Heart left ventricle (tissue), 16 donors: ENCODE measurements around the gene SDR9C7. TPM values are rescaled to one million over a fixed set of nuclear protein-coding genes. Genes with fewer than 3 reads are reported as not detected.
"Not testable (repeated sequence)": the region's sequence is repeated elsewhere in the genome, so short reads cannot be mapped to it uniquely, and the experiment has no call there.

Experiments
- ATAC-seq, 4 donors: fragments of 200-7000 bp; cut with Tn5 transposase; one replicate each; pipeline ENCODE4 v1.9.1; 2020 to 2022; ENCODE audit warnings: moderate library complexity in 4 of 4, mild to moderate bottlenecking in 3 of 4, moderate number of reproducible peaks in 1 of 4
- DNase-seq, 5 donors: peaks; one replicate each; pipeline ENCODE4 v3.0.0-alpha.2; 2020
- H3K27ac ChIP-seq, 12 donors: fragments of 200-600 bp; sonication (generic) in 4 of 12; one replicate each; pipeline versions ENCODE4 v1.5.0 to v1.8.0; 2016 to 2022; ENCODE audit warnings: mild to moderate bottlenecking in 2 of 12
- H3K27me3 ChIP-seq, 9 donors: fragments of 200-600 bp; sonication (generic) in 2 of 9; one replicate each; pipeline versions ENCODE4 v1.5.1 to v1.8.0; 2016 to 2022; ENCODE audit warnings: mild to moderate bottlenecking in 3 of 9
- H3K36me3 ChIP-seq, 9 donors: fragments of 200-600 bp; sonication (generic) in 2 of 9; one replicate each; pipeline versions ENCODE4 v1.5.0 to v1.8.0; 2018 to 2022; ENCODE audit warnings: mild to moderate bottlenecking in 2 of 9
- H3K4me1 ChIP-seq, 12 donors: fragments of 200-600 bp; sonication (generic) in 4 of 12; one replicate each; pipeline versions ENCODE4 v1.5.0 to v1.8.0; 2016 to 2022; ENCODE audit warnings: mild to moderate bottlenecking in 3 of 12
- H3K4me3 ChIP-seq, 12 donors: fragments of 200-600 bp; sonication (generic) in 4 of 12; one replicate each; pipeline versions ENCODE4 v1.5.0 to v1.8.0; 2017 to 2022; ENCODE audit warnings: mild to moderate bottlenecking in 9 of 12, moderate library complexity in 4 of 12
- H3K9me3 ChIP-seq, 12 donors: fragments of 200-600 bp; sonication (generic) in 4 of 12; one replicate each; pipeline versions ENCODE4 v1.5.0 to v1.8.0; 2016 to 2022; ENCODE audit warnings: mild to moderate bottlenecking in 1 of 12
- POLR2A ChIP-seq, 2 donors: fragments of 450-650 bp; IDR thresholded peaks; one replicate each; pipeline ENCODE4 v1.6.1; 2017; ENCODE audit warnings: antibody characterized with exemption in 2 of 2, mild to moderate bottlenecking in 2 of 2, moderate library complexity in 2 of 2
- WGBS, 4 donors: extraction: QIAGEN DNeasy Blood & Tissue Kit in 2 of 4; methylation state at CpG; one replicate each; pipeline versions ENCODE4 v1.1.5 to v1.1.7; 2013 to 2018; 5-methylcytosine and 5-hydroxymethylcytosine counted together
- intact Hi-C, 10 donors: fragments of 100-400 bp; cut with DNase I; formaldehyde crosslinking; loops; one replicate each; pipeline versions ENCODE4 v1.11.1 to v1.14.2; 2022
- polyA plus RNA-seq, 2 donors: library from polyadenylated mRNA; stranded (reverse); fragments of 200-250 nt; gene quantifications; one replicate each; pipeline ENCODE4 v1.2.3, GENCODE V29; 2013
- total RNA-seq, 9 donors: library from RNA; depleted of rRNA in 2 of 9; stranded (reverse); fragments of >200 nt in 2 of 9; fragmentation: NEBNext Ultra II Directional in 3 of 9; extraction: Animal tissue kit (Norgen Biotek cat#: 25700) in 3 of 9; gene quantifications; one replicate each; pipeline versions ENCODE4 v1.1.0 to v1.2.4, GENCODE V29; 2016 to 2023
- TF ChIP-seq, protein P1 (sequence below), 12 donors: fragments of 200-600 bp; sonication (generic) in 4 of 12; IDR thresholded peaks; one replicate each; pipeline versions ENCODE4 v1.5.0 to v1.8.0; 2018 to 2022; ENCODE audit warnings: antibody characterized with exemption in 12 of 12, mild to moderate bottlenecking in 5 of 12
- donor health status: ischemic (EF 13 %, LVEDD 7.1; RV severe dilation, severe dysfunction).
- donor health status: healthy with polysubstance abuse.
- donor health status: DM: no; HTN: yes; CAD: no.
- donor health status: DM: no; HTN: no; CAD: no.
- donor health status: ischemic (EF 25% LVEDD 6.9; RV normal size, moderate dysfunction).
- donor health status: ischemic (EF 25% LVEDD 5.7; RV mildly dilated, moderate dysfunction).
- donor health status: healthy.
- donor health status: DM: yes; HTN: yes; CAD: no.
- donor health status: ischemic (EF 35%, LVEDD 5.7; RV mildly dilated, moderate dysfunction).
- donor health status: nonischemic (EF 11% LVEDD 7.7; RV severe dilation, severe dysfunction).
- donor health status: DM: yes; HTN: yes; CAD: no.
- donor health status: PGD.
- donor health status: ischemic (EF 29% LVEDD 5.4; RV normal size, mild dysfunction).
- donor health status: nonischemic (EF 23%, LVEDD 6.1; RV moderate dilation, normal function).

Gene SDR9C7
- total and polyA plus RNA-seq, 11 donors: 0.12 to 0.27 (median 0.20) TPM; not detected in 8

DNA sequence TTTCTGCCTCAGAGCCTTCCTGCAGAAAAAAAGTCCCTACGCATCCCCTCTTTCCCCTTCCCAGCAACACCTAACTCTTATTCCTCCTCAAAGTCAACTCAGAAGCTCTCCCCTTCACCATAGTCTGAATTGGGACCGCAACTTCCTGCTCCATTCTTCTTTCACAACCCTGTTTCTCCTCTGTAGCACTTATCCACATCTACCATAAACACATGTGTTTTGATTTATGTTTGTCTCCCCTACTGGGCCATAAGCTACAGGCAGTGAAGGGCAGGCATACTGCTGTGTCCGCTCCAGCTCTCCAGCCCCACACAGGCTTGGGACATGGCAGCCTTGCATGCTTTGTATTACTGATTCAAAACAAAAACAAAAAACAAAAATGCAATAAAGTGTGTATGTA lies 5.9 kb downstream of the SDR9C7 start:
- WGBS, 4 donors: 77 to 89% (median 83%) methylated on average over 3 of the region's 3 CpGs
- intact Hi-C loops: no loop called here
- Histone ChIP-seq H3K27me3 (no peaks in the 10 kb centered on the region), H3K4me3 (no peak overlapping the region), H3K4me1 (peaks cover 0 to 20% (median 0%) of the 10 kb centered on the region in 12 donors), H3K36me3 (no peaks in the 10 kb centered on the region), H3K27ac (no peak overlapping the region), H3K9me3 (no peaks in the 10 kb centered on the region)
- ATAC-seq: no peak
- DNase-seq: no peak
- TF ChIP-seq POLR2A (IDR thresholded peaks at IDR 0.05): no peak
- TF ChIP-seq, protein P1, sequence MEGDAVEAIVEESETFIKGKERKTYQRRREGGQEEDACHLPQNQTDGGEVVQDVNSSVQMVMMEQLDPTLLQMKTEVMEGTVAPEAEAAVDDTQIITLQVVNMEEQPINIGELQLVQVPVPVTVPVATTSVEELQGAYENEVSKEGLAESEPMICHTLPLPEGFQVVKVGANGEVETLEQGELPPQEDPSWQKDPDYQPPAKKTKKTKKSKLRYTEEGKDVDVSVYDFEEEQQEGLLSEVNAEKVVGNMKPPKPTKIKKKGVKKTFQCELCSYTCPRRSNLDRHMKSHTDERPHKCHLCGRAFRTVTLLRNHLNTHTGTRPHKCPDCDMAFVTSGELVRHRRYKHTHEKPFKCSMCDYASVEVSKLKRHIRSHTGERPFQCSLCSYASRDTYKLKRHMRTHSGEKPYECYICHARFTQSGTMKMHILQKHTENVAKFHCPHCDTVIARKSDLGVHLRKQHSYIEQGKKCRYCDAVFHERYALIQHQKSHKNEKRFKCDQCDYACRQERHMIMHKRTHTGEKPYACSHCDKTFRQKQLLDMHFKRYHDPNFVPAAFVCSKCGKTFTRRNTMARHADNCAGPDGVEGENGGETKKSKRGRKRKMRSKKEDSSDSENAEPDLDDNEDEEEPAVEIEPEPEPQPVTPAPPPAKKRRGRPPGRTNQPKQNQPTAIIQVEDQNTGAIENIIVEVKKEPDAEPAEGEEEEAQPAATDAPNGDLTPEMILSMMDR (IDR thresholded peaks at IDR 0.05): no peak

DNA sequence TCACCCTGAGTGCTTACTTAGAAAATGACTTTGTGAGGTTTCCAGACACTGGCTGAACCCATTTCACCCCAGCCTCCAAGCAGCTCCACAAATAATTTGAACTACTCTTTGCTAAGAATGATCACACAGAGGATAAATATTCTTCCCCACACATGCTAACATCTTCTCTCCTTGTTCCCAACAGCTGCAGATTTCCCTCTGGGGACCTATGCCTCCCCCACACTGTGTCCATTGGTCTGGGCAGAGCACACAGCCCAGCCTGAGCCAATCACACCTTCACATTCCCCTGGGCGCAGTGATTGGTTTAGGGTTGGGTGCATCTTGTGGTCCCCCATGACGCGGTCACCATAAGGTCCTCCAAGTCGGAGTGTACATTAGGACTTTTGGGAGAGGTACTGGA lies 6.9 kb downstream of the SDR9C7 start:
- DNase-seq (no peak), ATAC-seq (no peak)
- TF ChIP-seq, protein P1 (IDR thresholded peaks at IDR 0.05): no peak
- no peak for TF ChIP-seq POLR2A (IDR thresholded peaks at IDR 0.05)
- H3K9me3 ChIP-seq: no peaks in the 10 kb centered on the region
- H3K27me3 ChIP-seq: no peaks in the 10 kb centered on the region
- no peaks in the 10 kb centered on the region for H3K36me3 ChIP-seq
- intact Hi-C loops: no loop called here
- no peak overlapping the region for H3K4me3 ChIP-seq
- WGBS, 4 donors: 82 to 98% (median 88%) methylated on average over 4 of the region's 4 CpGs
- no peak overlapping the region for H3K27ac ChIP-seq
- H3K4me1 ChIP-seq: peaks cover 0 to 11% (median 0%) of the 10 kb centered on the region in 12 donors

DNA sequence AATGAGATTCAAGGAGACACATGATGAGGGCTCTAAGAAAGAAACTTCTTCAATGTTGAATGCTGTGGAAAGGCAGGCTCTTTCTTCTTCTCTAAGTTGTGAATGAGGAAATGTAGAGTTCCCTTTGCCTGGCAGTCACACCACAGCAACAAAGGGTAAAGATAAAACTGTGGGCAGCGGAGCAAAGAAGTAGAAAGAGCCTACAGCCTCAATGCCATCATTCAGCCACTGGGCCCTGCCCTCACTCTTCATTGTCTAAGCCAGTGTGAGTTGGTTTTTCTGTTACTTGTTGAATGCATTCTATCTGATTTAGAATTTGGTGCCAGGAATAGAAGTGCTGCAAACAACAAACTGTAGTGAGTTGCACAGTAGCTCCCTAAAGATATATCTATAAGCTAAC lies 12.2 kb downstream of the SDR9C7 start:
- TF ChIP-seq, protein P1 (IDR thresholded peaks at IDR 0.05): no peak
- TF ChIP-seq POLR2A (IDR thresholded peaks at IDR 0.05): no peak
- peaks cover 0 to 5% (median 0%) of the 10 kb centered on the region in 12 donors for H3K9me3 ChIP-seq
- no peaks in the 10 kb centered on the region for H3K4me1 ChIP-seq
- 68 to 91% (median 90%) methylated on average over 1 of the region's 1 CpG for WGBS, 4 donors
- ATAC-seq (no peak), DNase-seq (no peak)
- no peaks in the 10 kb centered on the region for H3K36me3 ChIP-seq
- intact Hi-C loops: no loop called here
- H3K27ac ChIP-seq: no peak overlapping the region
- H3K4me3 ChIP-seq: no peak overlapping the region
- H3K27me3 ChIP-seq: no peaks in the 10 kb centered on the region

DNA sequence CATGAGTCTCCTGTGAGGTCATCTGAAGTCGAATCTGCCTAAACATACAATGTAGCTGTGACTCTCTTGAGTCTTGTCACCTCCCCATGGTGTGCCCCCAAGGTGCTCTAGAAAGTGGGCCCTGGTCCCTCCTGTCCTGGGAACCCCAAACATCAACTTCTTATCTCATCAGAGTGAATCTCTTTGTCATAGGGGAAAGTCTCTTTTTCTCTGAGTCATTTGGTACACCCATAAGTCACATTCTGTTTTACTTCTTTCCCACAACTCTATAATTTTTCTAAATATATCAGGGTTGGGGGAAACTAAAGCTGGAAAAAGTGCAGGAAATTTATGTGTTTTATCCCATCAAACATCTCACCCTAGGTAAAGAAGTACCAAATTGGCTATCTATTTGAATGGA lies 12.9 kb downstream of the SDR9C7 start:
- intact Hi-C loops: no loop called here
- Histone ChIP-seq H3K27ac (no peak overlapping the region), H3K9me3 (peaks cover 0 to 5% (median 0%) of the 10 kb centered on the region in 12 donors), H3K36me3 (no peaks in the 10 kb centered on the region), H3K4me1 (no peaks in the 10 kb centered on the region), H3K27me3 (no peaks in the 10 kb centered on the region), H3K4me3 (no peak overlapping the region)
- ATAC-seq (no peak), DNase-seq (no peak)
- 69 to 83% (median 77%) methylated on average over 1 of the region's 1 CpG for WGBS, 4 donors
- TF ChIP-seq POLR2A (IDR thresholded peaks at IDR 0.05): no peak
- TF ChIP-seq, protein P1 (IDR thresholded peaks at IDR 0.05): no peak

DNA sequence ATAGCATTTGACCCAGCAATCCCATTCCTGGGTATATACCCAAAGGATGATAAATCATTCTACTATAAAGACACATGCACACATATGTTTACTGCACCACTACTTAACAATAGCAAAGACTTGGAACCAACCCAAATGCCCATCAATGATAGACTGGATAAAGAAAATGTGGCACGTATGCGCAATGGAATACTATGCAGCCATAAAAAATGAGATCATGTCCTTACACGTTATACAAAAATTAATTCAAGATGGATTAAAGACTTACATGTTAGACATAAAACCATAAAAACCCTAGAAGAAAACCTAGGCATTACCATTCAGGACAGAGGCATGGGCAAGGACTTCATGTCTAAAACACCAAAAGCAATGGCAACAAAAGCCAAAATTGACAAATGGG lies 16.1 kb downstream of the SDR9C7 start:
- ATAC-seq, H3K27ac ChIP-seq, intact Hi-C loops, H3K4me1 ChIP-seq, H3K4me3 ChIP-seq, H3K9me3 ChIP-seq, H3K27me3 ChIP-seq, DNase-seq, H3K36me3 ChIP-seq: not testable (repeated sequence)
- WGBS, 4 donors: 88 to 94% (median 91%) methylated on average over 3 of the region's 3 CpGs
